HCT116 (cell line): ENCODE results near the gene FAAP100.

Experiments used
- EZH2 ChIP-seq: fragments of 200-600 bp; sonication (generic); IDR thresholded peaks from 2 replicates; pipeline ENCODE4 v1.6.1; 2017; ENCODE audit warnings: antibody characterized with exemption, mixed run types
- FOSL1 ChIP-seq: IDR thresholded peaks from 2 replicates; pipeline ENCODE4 v1.6.1; 2012; ENCODE audit warnings: low read depth
- JUND ChIP-seq: IDR thresholded peaks from 2 replicates; pipeline ENCODE4 v1.6.1; 2012
- POLR2A ChIP-seq: IDR thresholded peaks from 2 replicates; pipeline ENCODE4 v1.7.0; 2011; ENCODE audit warnings: borderline replicate concordance; ENCODE audit not compliant: insufficient read depth, insufficient read length; ENCODE audit errors: extremely low read depth
- POLR2AphosphoS5 ChIP-seq: IDR thresholded peaks from 2 replicates; pipeline ENCODE4 v1.6.1; 2011; ENCODE audit warnings: mild to moderate bottlenecking, low read depth, low read length, moderate library complexity
- RAD21 ChIP-seq: IDR thresholded peaks from 2 replicates; pipeline ENCODE4 v1.6.1; 2012; ENCODE audit warnings: low read depth, mild to moderate bottlenecking
- REST ChIP-seq: IDR thresholded peaks from 2 replicates; pipeline ENCODE4 v1.6.1; 2012; ENCODE audit warnings: low read depth
- ZNF274 ChIP-seq: fragments of 200-500 bp; sonication (Bioruptor generic); IDR thresholded peaks from 2 replicates; pipeline ENCODE4 v1.6.1; 2014; ENCODE audit warnings: mild to moderate bottlenecking, low read depth, low read length, inconsistent platforms
- TF ChIP-seq, protein P1 (sequence below), 3 experiments: fragments of 200-600 bp in 1 of 3; sonication (generic) in 1 of 3; IDR thresholded peaks in 2 of 3; conservative IDR thresholded peaks in 1 of 3; 2 replicates each; pipeline ENCODE4 v1.5.1; 2012 to 2017; ENCODE audit warnings: low read depth in 2 of 3, low read length in 2 of 3, antibody characterized with exemption in 1 of 3, borderline replicate concordance in 1 of 3, control low read depth in 1 of 3, mild to moderate bottlenecking in 1 of 3, mixed read lengths in 1 of 3, mixed run types in 1 of 3, moderate library complexity in 1 of 3; ENCODE audit not compliant: insufficient read depth in 1 of 3

GRCh38 chr17:81556863-81557262 is 4.7 kb upstream of the FAAP100 start:
- TF ChIP-seq, protein P1, sequence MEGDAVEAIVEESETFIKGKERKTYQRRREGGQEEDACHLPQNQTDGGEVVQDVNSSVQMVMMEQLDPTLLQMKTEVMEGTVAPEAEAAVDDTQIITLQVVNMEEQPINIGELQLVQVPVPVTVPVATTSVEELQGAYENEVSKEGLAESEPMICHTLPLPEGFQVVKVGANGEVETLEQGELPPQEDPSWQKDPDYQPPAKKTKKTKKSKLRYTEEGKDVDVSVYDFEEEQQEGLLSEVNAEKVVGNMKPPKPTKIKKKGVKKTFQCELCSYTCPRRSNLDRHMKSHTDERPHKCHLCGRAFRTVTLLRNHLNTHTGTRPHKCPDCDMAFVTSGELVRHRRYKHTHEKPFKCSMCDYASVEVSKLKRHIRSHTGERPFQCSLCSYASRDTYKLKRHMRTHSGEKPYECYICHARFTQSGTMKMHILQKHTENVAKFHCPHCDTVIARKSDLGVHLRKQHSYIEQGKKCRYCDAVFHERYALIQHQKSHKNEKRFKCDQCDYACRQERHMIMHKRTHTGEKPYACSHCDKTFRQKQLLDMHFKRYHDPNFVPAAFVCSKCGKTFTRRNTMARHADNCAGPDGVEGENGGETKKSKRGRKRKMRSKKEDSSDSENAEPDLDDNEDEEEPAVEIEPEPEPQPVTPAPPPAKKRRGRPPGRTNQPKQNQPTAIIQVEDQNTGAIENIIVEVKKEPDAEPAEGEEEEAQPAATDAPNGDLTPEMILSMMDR (IDR thresholded peaks at IDR 0.05 in 2 of 3, conservative IDR thresholded peaks at IDR 0.05 in 1 of 3; ENCODE audit: borderline replicate concordance in 1 of 3, insufficient read depth in 1 of 3, low read depth in 2 of 3, low read length in 2 of 3) = no peak
- TF ChIP-seq JUND = no peak
- no peak for TF ChIP-seq RAD21
- TF ChIP-seq POLR2AphosphoS5 = no peak
- no peak for TF ChIP-seq POLR2A
- no peak for TF ChIP-seq ZNF274
- TF ChIP-seq REST = no peak
- TF ChIP-seq EZH2 = no peak
- TF ChIP-seq FOSL1 = no peak
